HG02884 (cell line): ENCODE results near the gene KLHL42.
"Not testable (repeated sequence)": the region's sequence is repeated elsewhere in the genome, so short reads cannot be mapped to it uniquely, and the experiment has no call there.

Source experiments
- ATAC-seq: cut with Tn5 transposase; IDR thresholded peaks from one replicate; pipeline ENCODE4 v1.9.1; 2021; ENCODE audit warnings: mild to moderate bottlenecking, moderate library complexity; ENCODE audit not compliant: unreplicated experiment

KLHL42 gene

GRCh38 chr12:27779920-27780611 lies at the start of gene KLHL42, which contains the start of gene MANSC4:
KLHL42 (plus strand) TSS chr12:27780233; CDS start chr12:27780331, 98 bp downstream.
MANSC4 (minus strand) TSS chr12:27780236; CDS start chr12:27771276, 8,960 bp downstream.
- peak; percentile 62 for ATAC-seq

- no peak for ATAC-seq
Measured at GRCh38 chr12:27732281-27732680, 47.8 kb upstream of the KLHL42 start.

- peak; percentile 68 for ATAC-seq
Measured at GRCh38 chr12:27733052-27733656, 46.9 kb upstream of the KLHL42 start.

- ATAC-seq = no peak
Measured at GRCh38 chr12:27733791-27734190, 46.2 kb upstream of the KLHL42 start.

GRCh38 chr12:27734321-27734720 lies 45.7 kb upstream of the KLHL42 start:
- ATAC-seq = not testable (repeated sequence)

GRCh38 chr12:27743601-27744000 lies 36.4 kb upstream of the KLHL42 start:
- ATAC-seq = no peak

GRCh38 chr12:27745734-27746133 lies 34.3 kb upstream of the KLHL42 start:
- ATAC-seq = not testable (repeated sequence)

GRCh38 chr12:27747111-27747820 lies 32.8 kb upstream of the KLHL42 start:
- no peak for ATAC-seq

- no peak for ATAC-seq
Measured at GRCh38 chr12:27751386-27752047, 28.5 kb upstream of the KLHL42 start.

- no peak for ATAC-seq
Measured at GRCh38 chr12:27754795-27755194, 25.2 kb upstream of the KLHL42 start.

GRCh38 chr12:27756670-27757195 lies 23.3 kb upstream of the KLHL42 start:
- ATAC-seq = no peak

GRCh38 chr12:27762757-27763156 lies 17.3 kb upstream of the KLHL42 start:
- no peak for ATAC-seq

- ATAC-seq = no peak
Measured at GRCh38 chr12:27766587-27766986, 13.4 kb upstream of the KLHL42 start.

GRCh38 chr12:27769142-27769673 lies 10.8 kb upstream of the KLHL42 start:
- ATAC-seq = no peak

- ATAC-seq = no peak
Measured at GRCh38 chr12:27771481-27772327, 8.3 kb upstream of the KLHL42 start.

GRCh38 chr12:27772328-27773049 lies 7.5 kb upstream of the KLHL42 start:
- ATAC-seq = no peak

- no peak for ATAC-seq
Measured at GRCh38 chr12:27777141-27777540, 2.9 kb upstream of the KLHL42 start.

- no peak for ATAC-seq
Measured at GRCh38 chr12:27778206-27778605, 1.8 kb upstream of the KLHL42 start.

GRCh38 chr12:27779416-27779919 lies 565 bp upstream of the KLHL42 start:
- peak; percentile 25 for ATAC-seq
